HepG2 (cell line): ENCODE results near the gene GPC2. TPM values are rescaled to one million over a fixed set of nuclear protein-coding genes. Genes with fewer than 3 reads are reported as not detected.
A peak's percentile ranks its signal among the peaks of the same experiment; 100 is the strongest.

Source experiments
- ATAC-seq: fragments of 200-7000 bp; cut with Tn5 transposase; 3 replicates; pipeline ENCODE4 v1.9.1; 2020; ENCODE audit warnings: mild to moderate bottlenecking, moderate library complexity
- BruUV-seq: library from RNA; stranded (reverse); fragments of 400-500 nt; replicated peaks from 2 replicates; lab custom pipeline; 2021; lab: Mats Ljungman, UMichigan
- CTCF ChIA-PET: fragments of 300-600 bp; formaldehyde crosslinking; extraction: SDS; loops from one replicate; lab custom pipeline; 2021; ENCODE audit warnings: low total read pairs, inconsistent platforms, low intra/inter-chr PET ratio; lab: Yijun Ruan, JAX
- POLR2A ChIA-PET: fragments of 350-600 bp; sonication (Branson Sonifier 250); formaldehyde crosslinking; loops from one replicate; lab custom pipeline; 2020; ENCODE audit warnings: antibody characterized with exemption, inconsistent platforms; lab: Yijun Ruan, JAX
- DNase-seq: peaks from one replicate; pipeline ENCODE4 v3.0.0-alpha.2; 2015; ENCODE audit warnings: low spot score
- FAIRE-seq: peaks from 3 replicates; lab custom pipeline; 2011; peaks lifted over from hg19 to GRCh38; lab: Jason Lieb, UNC
- H2AFZ ChIP-seq: one replicate; pipeline ENCODE4 v1.6.1; 2011; ENCODE audit warnings: low read length, inconsistent platforms
- H3K27ac ChIP-seq: fragments of 300-600 bp; 3 replicates; pipeline ENCODE4 v1.8.0; 2011; ENCODE audit warnings: mixed run types, mild to moderate bottlenecking, mixed read lengths, low read length, inconsistent platforms; ENCODE audit not compliant: insufficient read depth; ENCODE audit errors: extremely low read length
- H3K27me3 ChIP-seq, 2 experiments: fragments of 200-600 bp in 1 of 2; 2 replicates in 1 of 2; 3 replicates in 1 of 2; pipeline versions ENCODE4 v1.6.0 to v1.8.0; 2011; ENCODE audit warnings: low read length in 2 of 2, mild to moderate bottlenecking in 2 of 2, moderate library complexity in 2 of 2, inconsistent platforms in 1 of 2; ENCODE audit not compliant: insufficient read depth in 2 of 2, control insufficient read depth in 1 of 2
- H3K36me3 ChIP-seq, 2 experiments: fragments of 200-600 bp in 1 of 2; replicated peaks in 1 of 2; 2 replicates in 1 of 2; 3 replicates in 1 of 2; pipeline versions ENCODE4 v1.5.1 to v1.8.0; 2011; ENCODE audit warnings: low read length in 2 of 2, inconsistent platforms in 1 of 2; ENCODE audit not compliant: insufficient read depth in 2 of 2, control insufficient read depth in 1 of 2
- H3K4me1 ChIP-seq: 2 replicates; pipeline ENCODE4 v1.5.1; 2012; ENCODE audit warnings: low read length, inconsistent platforms; ENCODE audit not compliant: insufficient read depth
- H3K4me2 ChIP-seq: 2 replicates; pipeline ENCODE4 v1.6.0; 2011; ENCODE audit warnings: low read depth, low read length, inconsistent platforms
- H3K4me3 ChIP-seq, 3 experiments: fragments of 200-600 bp in 1 of 3; sonication (generic), shearing (Covaris generic) in 1 of 3; replicated peaks in 1 of 3; 2 replicates each; pipeline ENCODE4 v1.5.1; 2011 to 2016; ENCODE audit warnings: low read length in 3 of 3, inconsistent platforms in 2 of 3, low read depth in 2 of 3, mild to moderate bottlenecking in 2 of 3, control low read depth in 1 of 3, mixed read lengths in 1 of 3; ENCODE audit not compliant: insufficient read depth in 1 of 3
- H3K79me2 ChIP-seq: one replicate; pipeline ENCODE4 v1.6.1; 2011; ENCODE audit warnings: low read length, inconsistent platforms; ENCODE audit not compliant: insufficient read depth
- H3K9ac ChIP-seq: 2 replicates; pipeline ENCODE4 v1.6.0; 2011; ENCODE audit warnings: mild to moderate bottlenecking, low read depth, low read length, inconsistent platforms; ENCODE audit not compliant: insufficient read depth
- H3K9me3 ChIP-seq: 2 replicates; pipeline ENCODE4 v1.5.1; 2012; ENCODE audit warnings: mild to moderate bottlenecking, low read length
- H4K20me1 ChIP-seq: 2 replicates; pipeline ENCODE4 v1.6.0; 2011; ENCODE audit warnings: inconsistent platforms, mild to moderate bottlenecking, low read length, moderate library complexity; ENCODE audit not compliant: insufficient read depth
- AKNA ChIP-seq: sonication (generic); formaldehyde crosslinking; IDR thresholded peaks from 2 replicates; pipeline ENCODE4 v1.4.0; 2020; ENCODE audit warnings: missing genetic modification reagents, borderline replicate concordance
- FOXP4 ChIP-seq: sonication (generic); formaldehyde crosslinking; IDR thresholded peaks from 2 replicates; pipeline ENCODE4 v1.4.0; 2020; ENCODE audit warnings: missing genetic modification reagents
- GABPB1 ChIP-seq: IDR thresholded peaks from 2 replicates; pipeline ENCODE4 v1.6.1; 2016; ENCODE audit warnings: mild to moderate bottlenecking, missing genetic modification reagents, moderate library complexity, missing compliant biosample characterization
- HNRNPK ChIP-seq: fragments of 200-400 bp; formaldehyde crosslinking; IDR thresholded peaks from 2 replicates; pipeline ENCODE4 v1.6.1; 2018; ENCODE audit warnings: low read length, low read depth, moderate library complexity, mild to moderate bottlenecking; ENCODE audit not compliant: poor library complexity, severe bottlenecking
- PATZ1 ChIP-seq: sonication (generic); formaldehyde crosslinking; IDR thresholded peaks from 2 replicates; pipeline ENCODE4 v1.4.0; 2020; ENCODE audit warnings: missing genetic modification reagents
- SAP130 ChIP-seq: IDR thresholded peaks from 2 replicates; pipeline ENCODE4 v1.6.1; 2016; ENCODE audit warnings: low read depth
- SP4 ChIP-seq: sonication (generic); formaldehyde crosslinking; IDR thresholded peaks from 2 replicates; pipeline ENCODE4 v1.8.1; 2023; ENCODE audit warnings: mild to moderate bottlenecking, missing genetic modification reagents
- ZNF34 ChIP-seq: sonication (generic); formaldehyde crosslinking; IDR thresholded peaks from 2 replicates; pipeline ENCODE4 v1.4.0; 2020; ENCODE audit warnings: mild to moderate bottlenecking, missing genetic modification reagents, borderline replicate concordance
- ZNF572 ChIP-seq: sonication (generic); formaldehyde crosslinking; IDR thresholded peaks from 2 replicates; pipeline ENCODE4 v1.5.1; 2020; ENCODE audit warnings: mild to moderate bottlenecking, missing genetic modification reagents
- ZNF777 ChIP-seq: sonication (generic); formaldehyde crosslinking; IDR thresholded peaks from 2 replicates; pipeline ENCODE4 v1.4.0; 2020; ENCODE audit warnings: missing genetic modification reagents
- ZSCAN29 ChIP-seq: sonication (generic); formaldehyde crosslinking; conservative IDR thresholded peaks from 2 replicates; pipeline ENCODE4 v1.4.0; 2020; ENCODE audit warnings: mild to moderate bottlenecking, missing genetic modification reagents
- WGBS: methylation state at CpG from one replicate; pipeline ENCODE4 v1.1.6; 2017; ENCODE audit warnings: low lambda C conversion rate; 5-methylcytosine and 5-hydroxymethylcytosine counted together
- in situ Hi-C: cut with HindIII; loops from 2 replicates; pipeline ENCODE4 v1.10.0; 2017; ENCODE audit warnings: low pct_unique_long_range_greater_than_20kb; ENCODE audit not compliant: extremely low pct_ligation_motif_present
- intact Hi-C: fragments of 100-400 bp; cut with micrococcal nuclease; formaldehyde crosslinking; loops from one replicate; pipeline ENCODE4 v1.10.0; 2022; ENCODE audit not compliant: unreplicated experiment
- polyA plus RNA-seq, 8 experiments: library from polyadenylated mRNA; depleted of rRNA in 3 of 8; stranded (reverse) in 7 of 8; unstranded in 1 of 8; fragments of >200 nt; fragmentation: Illumina TruSeq in 4 of 8; extraction: Trizol in 4 of 8; gene quantifications; 2 replicates each; pipeline versions ENCODE4 v1.2.1 to v1.2.3, GENCODE V29; 2011 to 2016; ENCODE audit warnings: low read depth in 4 of 8, missing spikeins in 1 of 8, mixed read lengths in 1 of 8; ENCODE audit not compliant: insufficient read depth in 1 of 8
- total RNA-seq, 5 experiments: library from RNA; depleted of rRNA; stranded (reverse); fragments of >200 nt; fragmentation: Illumina TruSeq; extraction: Trizol; gene quantifications; 2 replicates each; pipeline ENCODE4 v1.2.3, GENCODE V29; 2016; ENCODE audit warnings: low read depth in 1 of 5

The GPC2 gene
- total and polyA plus RNA-seq, 2 of the 13 experiments (the other 11 are each of a cell fraction or from before 2014, with no cell fraction given): 0.64 to 0.78 TPM

GRCh38 chr7:100171087-100171681 is 6.0 kb downstream of the GPC2 start:
- ATAC-seq (peak; percentile 42), DNase-seq (no peak), FAIRE-seq (no peak)
- in situ Hi-C loops: no loop called here
- TF ChIP-seq ZNF572 (CRISPR knock-in tag) (0 out of 2 replicates have a peak, but pooled peaks have one; percentile 20), HNRNPK (peak; percentile 8), PATZ1 (CRISPR knock-in tag) (peak; percentile 36; the same call in 1 of the 2 replicates), SAP130 (CRISPR knock-in tag) (0 out of 2 replicates have a peak, but pooled peaks have one; percentile 10), ZNF777 (CRISPR knock-in tag) (peak; percentile 83), GABPB1 (CRISPR knock-in tag) (peak; percentile 45; the same call in 1 of the 2 replicates), AKNA (no peak), SP4 (0 out of 2 replicates have a peak, but pooled peaks have one; percentile 25), ZNF34 (CRISPR knock-in tag) (no peak), FOXP4 (no peak), ZSCAN29 (CRISPR knock-in tag) (no peak)
- Histone ChIP-seq H3K4me1 (peaks cover 43% of the 10 kb centered on the region), H3K27ac (no peak overlapping the region), H3K4me3 (peak overlapping the region; percentile 51 to 73 (median 52); a peak in 4 of 6 replicates), H4K20me1 (no peaks in the 10 kb centered on the region), H3K4me2 (peak overlapping the region; percentile 77), H3K27me3 (peaks cover 2 to 41% of the 10 kb centered on the region in 2 experiments; a peak in 4 of 5 replicates), H3K9me3 (no peaks in the 10 kb centered on the region), H3K9ac (no peak overlapping the region), H3K79me2 (no peaks in the 10 kb centered on the region), H2AFZ (no peak overlapping the region), H3K36me3 (no peaks in the 10 kb centered on the region)
- intact Hi-C loops: no loop called here
- ChIA-PET POLR2A (no interaction called here), CTCF (no interaction called here)
- WGBS: 6% methylated on average over 11 of the region's 61 CpGs
- no TSS peak for BruUV-seq
